ENCODE results near the gene TET1.

GRCh38 chr10:68618234-68618633 lies 58.1 kb downstream of the TET1 start:
- TF ChIP-seq GATA2 (IDR thresholded peaks at IDR 0.05; ENCODE audit: low read depth, low read length) (no peak), GATA3 (IDR thresholded peaks at IDR 0.05; ENCODE audit: low read depth, low read length) (no peak)
